T-helper 17 cell (primary cell): ENCODE data around the gene TUBB6. TPM values are rescaled to one million over a fixed set of nuclear protein-coding genes. Genes with fewer than 3 reads are reported as not detected.

Experiments used
- ATAC-seq: fragments of 150-1000 bp; cut with Tn5 transposase; 2 replicates; pipeline ENCODE4 v1.10.0; 2021; ENCODE audit warnings: mild to moderate bottlenecking, moderate library complexity
- DNase-seq, 3 donors: peaks; one replicate each; pipeline versions ENCODE4 v3.0.0 to v3.0.0-alpha.2; 2020 to 2021
- H3K9me3 ChIP-seq: one replicate; pipeline ENCODE4 v1.7.0; 2013; ENCODE audit warnings: low read length, mild to moderate bottlenecking; ENCODE audit not compliant: control insufficient read depth, poor library complexity, severe bottlenecking
- H3K27ac Mint-ChIP-seq: one replicate; pipeline ENCODE4 v1.8.0; 2022; ENCODE audit warnings: mild to moderate bottlenecking, moderate library complexity, mixed read lengths
- H3K27me3 Mint-ChIP-seq: one replicate; pipeline ENCODE4 v1.8.0; 2022; ENCODE audit warnings: mixed read lengths
- H3K36me3 Mint-ChIP-seq: one replicate; pipeline ENCODE4 v1.8.0; 2022; ENCODE audit warnings: low read depth, mixed read lengths
- H3K4me1 Mint-ChIP-seq: one replicate; pipeline ENCODE4 v1.8.0; 2022; ENCODE audit warnings: mild to moderate bottlenecking, mixed read lengths
- H3K4me3 Mint-ChIP-seq: one replicate; pipeline ENCODE4 v1.8.0; 2022; ENCODE audit warnings: mild to moderate bottlenecking, moderate library complexity, mixed read lengths
- total RNA-seq, 4 donors: library from RNA in 2 of 4; stranded (reverse) in 2 of 4; gene quantifications; one replicate each; pipeline ENCODE4 v1.2.3 and lab custom pipeline; 2022 to 2026

The TUBB6 gene
- total RNA-seq, 2 donors from 2014 or later: 1.5 to 8.0 TPM

- no peaks in the 10 kb centered on the region for H3K27me3 Mint-ChIP-seq
- no peak overlapping the region for H3K27ac Mint-ChIP-seq
- H3K4me1 Mint-ChIP-seq: peaks cover 40% of the 10 kb centered on the region
These were observed 65.7 kb downstream of the TUBB6 start for GRCh38 chr18:12373771-12374116.

GRCh38 chr18:12374401-12374800 is 66.4 kb downstream of the TUBB6 start:
- peaks cover 40% of the 10 kb centered on the region for H3K4me1 Mint-ChIP-seq

More at GRCh38 chr18:12373771-12374116, 65.7 kb downstream of the TUBB6 start:
- Mint-ChIP-seq H3K4me3 (peak overlapping the region; percentile 21), H3K36me3 (peaks cover 3% of the 10 kb centered on the region)
- ATAC-seq (no peak), DNase-seq (no peak)
- H3K9me3 ChIP-seq: no peaks in the 10 kb centered on the region

More at GRCh38 chr18:12374401-12374800, 66.4 kb downstream of the TUBB6 start:
- Mint-ChIP-seq H3K4me3 (peak overlapping the region; percentile 45), H3K36me3 (peaks cover 3% of the 10 kb centered on the region), H3K27ac (no peak overlapping the region), H3K27me3 (no peaks in the 10 kb centered on the region)
- DNase-seq (no peak), ATAC-seq (no peak)
- no peaks in the 10 kb centered on the region for H3K9me3 ChIP-seq

Other genes with a start within 250 kb of the TUBB6 start
- not detected for gene ANKRD62, start 214.4 kb upstream of the TUBB6 start, total RNA-seq
- gene CIDEA, start 53.9 kb upstream of the TUBB6 start, total RNA-seq: not detected
- 10 to 100 TPM; 29.6 to 42.1 TPM for gene AFG3L2, start 69.0 kb downstream of the TUBB6 start, total RNA-seq
- under 1 TPM; 0.17 to 0.26 TPM for gene PRELID3A, start 99.7 kb downstream of the TUBB6 start, total RNA-seq